DMS53 treated with DMSO at 0.1 percent for 48 hours (cell line): ENCODE results near the gene MRTFB.

Experiments used
- DNase-seq: peaks from one replicate; lab custom pipeline; 2025; ENCODE audit not compliant: unreplicated experiment; lab: John Stamatoyannopoulos, UW

Gene MRTFB

GRCh38 chr16:14129502-14129901 is 58.4 kb downstream of the MRTFB start:
- no peak for DNase-seq

GRCh38 chr16:14131774-14132695 is 60.9 kb downstream of the MRTFB start:
- DNase-seq, result no peak

GRCh38 chr16:14132696-14133048 is 61.6 kb downstream of the MRTFB start:
- no peak for DNase-seq

- no peak for DNase-seq
Measured at GRCh38 chr16:14133907-14134306, 62.8 kb downstream of the MRTFB start.

GRCh38 chr16:14135704-14136103 is 64.6 kb downstream of the MRTFB start:
- no peak for DNase-seq

GRCh38 chr16:14139872-14140271 is 68.8 kb downstream of the MRTFB start:
- DNase-seq, result no peak

- DNase-seq, result no peak
Measured at GRCh38 chr16:14140923-14141322, 69.8 kb downstream of the MRTFB start.

GRCh38 chr16:14146445-14146844 is 75.3 kb downstream of the MRTFB start:
- no peak for DNase-seq

- DNase-seq, result no peak
Measured at GRCh38 chr16:14148016-14148415, 76.9 kb downstream of the MRTFB start.

- no peak for DNase-seq
Measured at GRCh38 chr16:14148569-14148968, 77.5 kb downstream of the MRTFB start.

GRCh38 chr16:14150796-14151195 is 79.7 kb downstream of the MRTFB start:
- no peak for DNase-seq

GRCh38 chr16:14151256-14152030 is 80.3 kb downstream of the MRTFB start:
- no peak for DNase-seq

GRCh38 chr16:14155572-14156190 is 84.6 kb downstream of the MRTFB start:
- no peak for DNase-seq

- no peak for DNase-seq
Measured at GRCh38 chr16:14164916-14165662, 94.0 kb downstream of the MRTFB start.

- no peak for DNase-seq
Measured at GRCh38 chr16:14168146-14168545, 97.0 kb downstream of the MRTFB start.

- DNase-seq, result no peak
Measured at GRCh38 chr16:14172200-14172809, 101.2 kb downstream of the MRTFB start.

GRCh38 chr16:14175086-14175485 is 104.0 kb downstream of the MRTFB start:
- DNase-seq, result no peak

- DNase-seq, result no peak
Measured at GRCh38 chr16:14177704-14178103, 106.6 kb downstream of the MRTFB start.

GRCh38 chr16:14179116-14179515 is 108.0 kb downstream of the MRTFB start:
- DNase-seq, result no peak

- no peak for DNase-seq
Measured at GRCh38 chr16:14180481-14180944, 109.4 kb downstream of the MRTFB start.
